ENCODE data around the gene DALRD3. TPM values are rescaled to one million over a fixed set of nuclear protein-coding genes. Genes with fewer than 3 reads are reported as not detected.

DALRD3 gene
- total RNA-seq, 1 donor from 2014 or later: 37.0 TPM

DNA sequence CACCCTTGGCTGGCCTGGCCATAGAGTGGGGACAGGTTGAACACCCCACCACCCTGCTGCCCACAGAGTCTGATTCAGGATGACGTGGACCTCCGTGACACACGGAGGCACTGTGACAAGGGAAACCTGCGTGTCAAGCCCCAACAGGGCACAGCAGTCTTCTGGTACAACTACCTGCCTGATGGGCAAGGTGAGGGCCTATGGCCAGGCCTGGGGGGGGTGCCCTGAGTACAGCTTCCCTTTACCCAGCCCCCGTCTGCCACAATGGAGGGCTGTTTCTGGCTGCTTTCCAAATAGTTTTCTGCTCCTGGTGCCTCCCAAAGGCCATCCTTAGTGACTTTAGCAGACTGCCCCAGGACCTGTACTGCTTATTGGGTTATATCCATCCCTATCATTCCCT, 12.4 kb downstream of the DALRD3 start:
- DNase-seq (ENCODE audit: low spot score): no peak

DNA sequence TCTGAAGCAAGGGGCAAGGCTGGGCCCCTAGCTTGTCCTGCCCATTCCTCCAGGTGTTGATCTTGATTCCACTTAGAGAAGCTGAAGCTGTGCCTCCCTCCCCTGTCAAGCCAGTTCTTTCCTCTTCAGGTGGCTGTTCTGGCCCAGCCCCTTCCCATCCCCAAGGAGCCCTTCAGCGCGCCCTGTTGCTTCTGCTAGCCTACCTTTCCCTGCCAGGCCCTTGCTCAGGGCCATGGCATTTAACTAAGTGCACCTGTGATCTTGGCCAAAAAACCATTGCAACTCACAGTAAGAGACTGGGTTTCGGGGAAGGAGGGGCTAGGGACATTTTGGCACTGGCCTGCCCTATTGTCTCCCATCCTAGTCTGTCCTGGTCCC, 13.1 kb downstream of the DALRD3 start:
- no peak for DNase-seq (ENCODE audit: low spot score)

DNA sequence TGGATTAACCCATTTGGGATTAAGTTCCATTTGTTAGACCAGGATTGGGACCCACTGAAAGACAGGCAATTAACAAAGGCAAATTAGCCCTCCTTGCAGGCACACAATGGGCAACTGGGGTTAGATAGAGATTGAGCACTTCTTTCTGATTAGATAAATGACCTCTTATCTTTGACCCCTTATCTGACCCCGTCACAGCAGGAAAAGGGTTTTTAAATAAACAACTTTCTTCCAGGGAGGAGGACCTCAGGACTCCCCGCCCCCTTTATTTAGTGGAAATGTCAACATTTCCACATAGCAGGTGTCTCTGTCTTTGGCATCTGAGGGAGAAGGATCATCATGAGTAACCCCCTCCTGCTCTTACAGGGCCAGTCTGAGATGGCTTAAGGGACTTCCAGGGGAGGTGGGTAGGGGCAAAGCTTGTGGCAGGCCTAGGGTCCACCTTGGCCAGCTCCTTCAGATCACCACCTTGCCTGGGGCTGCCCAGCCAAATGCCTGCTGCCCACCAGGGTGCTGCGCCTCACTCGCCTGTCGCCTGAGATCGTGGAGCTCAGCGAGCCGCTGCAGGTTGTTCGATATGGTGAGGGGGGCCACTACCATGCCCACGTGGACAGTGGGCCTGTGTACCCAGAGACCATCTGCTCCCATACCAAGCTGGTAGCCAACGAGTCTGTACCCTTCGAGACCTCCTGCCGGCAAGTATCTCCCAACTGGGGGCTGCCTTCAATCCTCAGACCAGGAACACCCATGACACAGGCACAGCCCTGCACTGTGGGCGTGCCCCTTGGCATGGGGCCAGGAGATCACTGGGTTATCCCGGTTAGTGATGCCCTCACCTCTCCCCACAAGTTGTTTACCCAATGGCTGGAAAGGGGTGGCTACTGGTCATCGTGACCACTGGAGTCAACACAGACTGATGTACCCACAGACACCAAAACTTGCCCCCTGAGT, 13.8 kb downstream of the DALRD3 start:
- DNase-seq (ENCODE audit: low spot score): no peak

- DNase-seq (ENCODE audit: low spot score): no peak
These were observed 17.2 kb downstream of the DALRD3 start for GRCh38 chr3:49001155-49001554.

DNA sequence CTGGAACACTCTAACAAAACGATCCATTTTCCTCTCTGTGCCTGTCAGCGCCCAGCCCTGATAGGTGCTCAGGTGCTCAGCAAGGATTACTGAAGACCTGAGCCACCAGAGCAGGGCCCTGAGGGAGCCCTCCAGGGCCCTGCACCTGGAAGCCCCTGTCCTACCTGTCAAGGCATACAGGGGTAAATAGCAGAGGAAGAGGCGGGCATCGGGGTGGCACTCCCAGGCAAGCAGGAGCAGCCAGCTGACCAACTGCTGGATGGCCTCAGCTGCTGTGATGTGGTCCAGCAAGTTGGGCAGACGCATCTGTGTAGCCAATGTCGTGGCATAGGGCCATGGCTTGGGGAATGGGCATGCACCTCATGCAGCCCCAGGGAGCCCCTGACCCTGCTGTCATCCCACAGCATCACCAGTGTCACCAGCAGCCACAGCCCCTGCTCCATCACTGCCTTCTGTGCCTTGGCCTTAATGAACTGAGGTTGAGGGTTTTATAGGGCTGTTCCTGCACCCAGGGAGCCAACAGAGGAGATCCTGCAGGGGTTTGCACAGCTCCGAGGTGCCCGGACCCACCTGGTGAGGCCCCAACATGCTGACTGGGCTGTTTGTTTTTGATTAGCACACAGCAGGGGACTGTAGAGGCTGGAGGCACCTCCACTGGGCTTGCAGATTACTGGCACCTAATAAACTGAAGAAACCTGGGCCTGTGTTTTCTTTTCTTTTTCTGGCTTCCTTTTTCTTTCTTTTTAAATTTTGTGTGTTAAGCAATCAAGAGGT, 19.1 kb downstream of the DALRD3 start:
- no peak for DNase-seq (ENCODE audit: low spot score)

DNA sequence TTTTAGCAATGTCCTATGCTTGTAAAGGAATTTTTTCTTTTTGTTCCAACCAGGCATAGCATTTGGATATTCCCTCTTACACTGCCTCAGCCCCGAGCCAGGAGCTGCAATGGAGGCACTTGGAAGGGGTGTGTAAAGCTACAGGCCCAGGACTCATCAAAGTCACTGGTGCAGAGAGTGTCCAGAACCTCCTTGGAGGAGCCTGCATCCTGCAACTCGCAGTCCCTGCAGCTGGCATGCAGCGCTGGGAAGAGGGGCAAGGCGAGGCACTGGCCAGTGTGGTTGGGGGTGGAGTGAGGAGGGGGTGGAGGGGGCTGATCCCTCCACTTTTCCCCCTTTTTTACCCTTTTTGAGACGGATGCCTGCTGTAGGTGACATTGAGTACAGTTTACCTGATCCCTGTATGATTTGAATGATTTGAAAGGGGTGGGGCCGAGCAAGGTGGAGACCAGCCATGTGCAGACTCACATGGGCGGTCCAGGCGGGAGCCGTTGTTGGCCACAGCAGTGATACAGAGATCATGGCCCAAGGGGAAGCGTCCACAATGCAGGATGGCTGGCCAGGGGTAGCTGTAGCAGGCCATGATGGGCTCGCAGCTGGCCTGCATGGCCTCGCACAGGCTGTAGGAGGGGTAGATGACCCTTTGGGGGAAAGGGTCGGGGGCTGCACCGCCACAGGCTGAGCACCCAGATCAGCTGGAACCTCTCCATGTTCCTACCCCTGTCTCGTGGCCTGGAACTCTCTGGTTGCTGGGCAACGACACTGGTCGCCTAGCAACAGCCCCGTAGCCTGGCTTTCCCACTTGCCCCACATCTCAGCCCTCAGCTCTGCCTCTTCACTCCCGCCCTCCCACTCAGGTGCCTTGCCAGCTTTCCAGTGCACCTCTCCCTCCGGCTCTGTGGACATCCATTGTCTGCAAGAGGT, 20.4 kb downstream of the DALRD3 start:
- DNase-seq (ENCODE audit: low spot score): no peak

DNA sequence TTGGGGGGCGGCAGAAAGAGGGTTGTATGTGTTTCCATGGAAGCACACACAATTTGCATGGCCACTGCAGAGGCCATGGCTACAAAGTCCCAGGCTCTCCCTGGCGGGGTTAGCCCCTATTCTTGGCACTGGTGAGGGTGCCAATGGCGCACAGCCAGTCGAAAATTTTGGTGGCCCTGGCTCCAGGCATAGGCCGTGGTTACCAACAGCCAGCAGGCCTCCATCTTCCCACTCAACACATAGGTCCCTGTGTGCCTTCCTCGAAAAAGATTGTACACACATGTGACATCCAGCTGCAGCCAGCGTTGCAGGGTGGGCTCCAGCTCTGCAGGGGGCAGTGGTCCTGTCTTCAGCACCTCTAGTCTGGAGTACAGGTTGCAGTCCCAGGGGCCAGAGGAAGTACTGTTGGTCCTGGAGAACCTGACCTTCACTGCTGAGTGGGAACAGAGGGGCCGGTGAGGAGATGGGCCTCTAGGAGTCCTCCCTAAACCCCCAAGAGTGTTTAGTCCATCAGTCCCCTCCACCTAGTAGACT, 21.2 kb downstream of the DALRD3 start:
- no peak for DNase-seq (ENCODE audit: low spot score)

DNA sequence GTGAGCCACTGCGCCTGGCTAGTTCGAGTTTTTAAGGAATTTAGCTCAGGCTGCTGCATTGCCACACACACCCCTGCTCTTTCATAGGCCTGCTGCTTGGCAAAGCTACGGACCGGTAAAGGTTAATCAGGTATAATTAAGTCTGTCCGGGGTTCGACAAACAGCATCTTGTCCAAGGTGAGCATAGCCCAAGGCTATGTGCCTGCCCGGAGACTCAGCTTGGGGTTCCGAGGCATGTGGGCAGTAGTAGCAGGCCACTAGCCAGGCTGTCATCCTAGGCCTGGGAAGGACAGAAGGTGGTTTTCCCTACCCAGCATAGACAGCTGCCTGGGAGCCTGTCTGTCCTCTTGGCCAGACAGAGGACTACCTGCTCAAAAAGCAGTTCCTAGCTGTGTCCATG, 21.7 kb downstream of the DALRD3 start:
- no peak for DNase-seq (ENCODE audit: low spot score)

GRCh38 chr3:48993834-48994233, 24.5 kb downstream of the DALRD3 start:
- no peak for DNase-seq (ENCODE audit: low spot score)

DNA sequence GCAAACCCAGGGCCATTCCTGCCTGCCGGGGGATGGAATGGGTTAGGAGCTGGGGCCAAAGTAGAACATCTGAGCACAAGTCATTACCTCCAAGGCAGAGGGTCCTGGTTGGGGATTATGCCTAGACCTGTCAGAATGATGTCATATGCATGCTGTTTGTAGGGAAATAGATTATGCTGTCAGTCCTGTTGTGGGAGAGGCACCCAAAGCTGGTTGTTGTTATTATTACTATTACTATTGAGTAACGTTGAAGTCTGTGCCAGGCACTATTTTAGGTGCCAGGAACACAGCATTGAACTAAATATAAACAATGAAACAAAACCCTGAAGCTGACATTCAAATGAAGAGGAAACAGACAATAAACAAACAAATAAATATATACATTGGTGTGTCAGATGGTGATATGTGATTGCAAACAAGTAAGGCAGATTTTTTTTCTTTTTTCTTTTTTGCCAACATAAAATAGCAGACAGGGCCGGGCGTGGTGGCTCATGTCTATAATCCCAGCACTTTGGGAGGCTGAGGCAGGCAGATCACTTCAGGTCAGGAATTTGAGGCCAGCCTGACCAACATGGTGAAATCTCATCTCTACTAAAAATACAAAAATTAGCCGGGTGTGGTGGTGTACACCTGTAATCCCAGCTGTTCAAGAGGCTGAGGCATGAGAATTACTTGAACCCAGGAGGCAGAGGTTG, 26.4 kb downstream of the DALRD3 start:
- no peak for DNase-seq (ENCODE audit: low spot score)

DNA sequence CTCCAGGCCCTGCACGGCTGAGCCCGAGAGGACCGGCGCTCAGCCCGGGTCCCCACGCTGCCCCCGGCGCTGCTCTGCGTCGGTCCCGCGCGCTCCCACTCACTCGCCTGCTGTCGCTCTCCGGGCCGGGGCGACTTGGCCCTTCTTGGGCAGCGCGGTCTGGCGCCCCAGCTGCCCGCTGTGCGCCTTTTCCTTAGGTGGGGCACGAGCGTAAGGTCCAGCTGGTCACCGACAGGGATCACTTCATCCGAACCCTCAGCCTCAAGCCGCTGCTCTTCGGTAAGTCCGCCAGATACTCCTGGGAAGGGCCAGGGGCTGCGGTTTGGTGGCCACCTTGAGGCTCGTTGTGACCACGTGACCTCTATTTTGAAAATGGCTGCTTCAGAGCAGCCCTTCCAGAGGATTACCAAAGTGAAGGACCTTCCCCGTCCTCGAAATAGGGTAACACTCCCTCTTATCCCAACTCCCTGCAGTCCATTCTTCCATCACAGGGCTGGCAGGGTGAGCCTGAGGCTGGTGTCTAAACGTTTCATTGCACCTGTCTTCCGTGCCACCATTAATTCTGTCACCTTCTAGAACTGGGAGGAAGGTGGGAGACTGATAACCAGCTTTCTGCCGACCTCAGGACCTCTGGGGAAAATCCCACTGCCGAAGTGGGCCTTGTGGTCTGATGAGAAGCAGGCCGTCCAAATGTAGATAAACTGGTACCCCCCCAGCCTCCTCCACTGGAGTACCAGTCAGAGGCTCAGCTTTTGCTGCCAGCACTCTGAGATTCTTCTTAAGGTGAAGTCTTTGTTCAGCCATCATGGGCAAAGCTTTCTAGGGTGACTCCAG, 27.5 kb downstream of the DALRD3 start:
- no peak for DNase-seq (ENCODE audit: low spot score)

GRCh38 chr3:48989796-48990635, 28.4 kb downstream of the DALRD3 start, which contains the start of gene P4HTM:
P4HTM (plus strand) TSS chr3:48990241; CDS start chr3:48990257, 16 bp downstream.
- DNase-seq (ENCODE audit: low spot score): peak; percentile 86

GRCh38 chr3:48989126-48989795, 29.1 kb downstream of the DALRD3 start:
- no peak for DNase-seq (ENCODE audit: low spot score)

DNA sequence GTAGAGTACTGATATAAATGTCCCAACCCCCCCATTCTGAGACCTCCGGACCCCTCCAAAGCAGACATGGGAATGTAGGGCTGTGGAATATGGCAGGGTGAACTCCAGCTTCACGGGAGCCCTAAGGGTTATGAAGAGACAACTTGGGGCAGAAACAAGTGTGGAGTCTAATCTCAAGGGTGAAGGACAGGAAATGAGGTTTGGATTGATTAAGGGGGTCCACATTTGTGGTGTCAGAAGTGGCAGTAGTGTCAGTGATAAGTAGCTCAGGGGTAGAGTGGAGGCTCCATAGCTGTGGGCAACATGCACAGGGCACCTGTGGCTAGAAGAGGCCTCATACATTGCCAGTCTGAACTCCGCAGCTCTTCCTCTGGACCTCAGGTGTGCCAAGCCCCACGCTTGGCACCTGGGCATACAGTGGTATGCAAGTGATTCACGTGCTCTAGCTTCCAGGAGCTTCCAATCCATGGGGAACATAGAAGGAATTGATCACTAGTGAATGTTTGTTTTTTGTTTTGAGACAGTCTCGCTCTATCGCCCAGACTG, 32.5 kb downstream of the DALRD3 start:
- no peak for DNase-seq (ENCODE audit: low spot score)

DNA sequence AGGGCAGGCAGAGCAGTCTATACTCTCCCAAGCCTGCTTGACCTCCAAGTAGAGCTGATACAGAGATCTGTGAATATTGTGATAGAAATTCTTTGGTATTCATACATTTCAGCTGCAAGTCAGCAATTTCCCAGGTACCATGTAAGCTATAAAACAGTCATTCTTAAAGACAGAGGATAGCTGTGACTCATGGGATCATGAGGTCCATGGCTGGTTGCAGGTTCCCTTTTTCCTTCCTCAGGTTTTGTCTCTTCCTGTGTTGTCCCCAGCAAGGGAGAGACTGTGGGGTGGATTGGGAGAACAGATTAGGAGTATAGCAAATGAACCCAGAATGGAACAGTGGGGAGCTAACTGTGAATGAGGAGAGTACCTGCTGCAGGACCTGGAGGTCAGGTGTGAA, 33.7 kb downstream of the DALRD3 start:
- DNase-seq (ENCODE audit: low spot score): no peak

- no peak for DNase-seq (ENCODE audit: low spot score)
These were observed 35.3 kb downstream of the DALRD3 start for GRCh38 chr3:48983096-48983495.

DNA sequence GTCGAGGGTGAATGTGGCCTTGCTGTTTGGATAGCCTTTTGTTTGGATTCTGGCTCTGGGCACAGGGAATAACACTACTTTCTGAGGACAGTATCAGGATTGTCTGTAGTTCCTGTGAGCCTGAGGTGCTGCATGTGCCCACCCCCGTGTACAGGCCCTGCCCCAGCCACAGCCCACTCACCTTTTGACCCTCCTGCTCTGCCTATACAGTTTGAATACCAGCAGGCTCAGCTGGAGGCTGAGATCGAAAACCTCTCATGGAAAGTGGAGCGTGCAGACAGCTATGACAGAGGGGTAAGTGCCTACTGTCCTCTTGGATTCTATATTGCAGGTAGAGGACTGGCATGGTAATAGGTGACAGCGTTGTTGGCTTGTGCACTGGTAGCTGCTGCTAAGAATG, 35.7 kb downstream of the DALRD3 start:
- DNase-seq (ENCODE audit: low spot score): no peak

DNA sequence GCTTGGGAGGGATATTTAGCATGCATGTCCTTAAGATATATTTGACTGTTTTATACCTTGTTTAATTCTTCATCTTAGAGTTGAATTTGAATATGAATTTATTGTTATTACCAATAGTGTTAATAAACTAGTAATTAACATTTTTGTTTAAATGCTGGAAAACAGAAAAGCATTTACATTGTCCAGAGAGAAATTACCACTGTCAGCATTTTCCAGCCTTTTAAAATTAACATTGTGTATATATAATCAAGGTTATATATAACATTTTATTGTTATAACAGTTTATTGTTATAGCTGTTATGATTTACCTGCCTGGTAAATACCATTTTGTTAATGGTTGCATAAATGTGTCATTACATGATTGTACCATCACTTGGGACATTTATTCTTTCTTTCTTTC, 36.4 kb downstream of the DALRD3 start:
- no peak for DNase-seq (ENCODE audit: low spot score)

Data from ureter (tissue), 1 donor.